Hematopoietic multipotent progenitor cell treated with erythropoietin and hydrocortisone succinate and interleukin-3 and kit ligand, for 4 days (in vitro differentiated cells): Measurements from ENCODE around the gene BBS12.
"Not testable (repeated sequence)": the region's sequence is repeated elsewhere in the genome, so short reads cannot be mapped to it uniquely, and the experiment has no call there.

Experiments
- DNase-seq: peaks from one replicate; pipeline ENCODE4 v3.0.0-alpha.2; 2015

Gene BBS12

DNA sequence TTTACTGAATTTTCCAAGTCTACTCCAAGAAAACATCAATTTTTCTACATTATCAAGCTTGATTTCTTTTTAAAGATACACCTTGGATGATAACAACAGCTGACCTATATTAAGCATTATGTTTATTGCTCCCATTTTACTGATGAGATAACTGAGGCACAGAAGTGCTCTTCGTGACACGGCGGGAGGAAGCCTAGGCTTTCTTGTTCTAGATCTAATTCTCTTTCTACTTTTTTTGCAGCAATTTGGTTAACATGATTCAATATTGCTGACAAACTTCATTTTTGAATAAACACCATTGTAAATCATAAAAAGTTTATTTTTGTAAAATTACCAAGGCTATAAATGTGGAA, 33.8 kb downstream of the BBS12 start:
- DNase-seq: no peak

DNA sequence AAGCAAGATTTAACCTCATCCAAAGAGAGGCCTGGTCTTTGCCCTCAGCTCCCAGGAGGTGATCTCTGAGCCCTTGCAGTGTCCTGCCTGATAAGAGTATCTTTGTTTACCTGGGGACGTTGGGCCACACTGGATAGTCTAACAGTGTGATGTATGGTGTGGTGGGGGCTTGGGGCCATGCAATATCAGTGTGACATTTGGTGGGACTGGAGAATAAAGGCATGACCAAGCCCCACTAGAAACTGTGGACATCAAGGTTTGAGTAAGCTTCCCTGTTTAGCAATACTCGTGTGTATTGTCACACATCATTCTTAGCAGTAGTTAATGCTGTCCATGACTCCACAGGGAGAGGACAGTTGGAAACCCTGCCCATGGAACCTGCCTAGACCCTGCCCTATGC, 34.4 kb downstream of the BBS12 start:
- no peak for DNase-seq

DNA sequence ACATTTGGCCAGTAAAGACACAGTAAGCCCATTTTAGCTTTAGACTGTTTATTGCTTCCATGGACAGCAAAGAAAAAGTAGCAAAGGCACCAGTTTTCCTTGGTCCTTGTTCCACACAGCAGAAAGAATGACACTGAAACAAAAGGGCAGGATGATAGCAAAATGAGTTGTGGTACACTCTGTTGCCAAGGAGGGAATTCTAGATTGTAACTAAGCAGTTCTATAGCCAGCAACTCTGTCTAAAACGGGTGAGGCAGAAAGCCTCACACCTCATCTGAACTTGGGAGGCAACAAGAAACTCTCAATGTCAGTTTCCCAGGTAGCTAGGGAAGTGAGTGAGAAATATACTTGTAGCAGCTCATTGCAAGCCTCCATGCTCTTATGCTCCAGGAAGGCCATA, 39.2 kb downstream of the BBS12 start:
- no peak for DNase-seq

- no peak for DNase-seq
Observed at GRCh38 chr4:122772311-122772710, 39.8 kb downstream of the BBS12 start.

DNA sequence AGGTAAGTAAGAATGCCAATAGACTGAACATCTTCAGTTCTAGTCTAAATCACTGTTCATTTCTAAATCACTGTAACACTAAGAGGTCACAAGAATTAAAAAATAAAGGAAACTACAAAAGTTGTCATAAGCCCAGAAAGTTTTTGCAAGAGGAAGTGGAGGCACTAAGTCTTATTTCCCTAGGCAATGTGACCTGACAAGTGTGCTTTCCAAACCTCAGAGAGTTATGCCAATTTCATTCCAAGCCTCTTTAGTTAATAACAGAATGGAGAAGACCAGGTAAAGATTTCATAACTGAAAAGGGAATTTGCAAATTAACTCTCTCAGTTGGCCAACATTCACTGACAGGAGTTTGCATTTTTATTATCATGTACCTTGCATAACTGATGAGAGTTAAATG, 40.5 kb downstream of the BBS12 start:
- no peak for DNase-seq

- DNase-seq: no peak
Observed at GRCh38 chr4:122775039-122775438, 42.5 kb downstream of the BBS12 start.

GRCh38 chr4:122775987-122776836, 43.7 kb downstream of the BBS12 start:
- no peak for DNase-seq

- DNase-seq: no peak
Observed at GRCh38 chr4:122776916-122777315, 44.4 kb downstream of the BBS12 start.

DNA sequence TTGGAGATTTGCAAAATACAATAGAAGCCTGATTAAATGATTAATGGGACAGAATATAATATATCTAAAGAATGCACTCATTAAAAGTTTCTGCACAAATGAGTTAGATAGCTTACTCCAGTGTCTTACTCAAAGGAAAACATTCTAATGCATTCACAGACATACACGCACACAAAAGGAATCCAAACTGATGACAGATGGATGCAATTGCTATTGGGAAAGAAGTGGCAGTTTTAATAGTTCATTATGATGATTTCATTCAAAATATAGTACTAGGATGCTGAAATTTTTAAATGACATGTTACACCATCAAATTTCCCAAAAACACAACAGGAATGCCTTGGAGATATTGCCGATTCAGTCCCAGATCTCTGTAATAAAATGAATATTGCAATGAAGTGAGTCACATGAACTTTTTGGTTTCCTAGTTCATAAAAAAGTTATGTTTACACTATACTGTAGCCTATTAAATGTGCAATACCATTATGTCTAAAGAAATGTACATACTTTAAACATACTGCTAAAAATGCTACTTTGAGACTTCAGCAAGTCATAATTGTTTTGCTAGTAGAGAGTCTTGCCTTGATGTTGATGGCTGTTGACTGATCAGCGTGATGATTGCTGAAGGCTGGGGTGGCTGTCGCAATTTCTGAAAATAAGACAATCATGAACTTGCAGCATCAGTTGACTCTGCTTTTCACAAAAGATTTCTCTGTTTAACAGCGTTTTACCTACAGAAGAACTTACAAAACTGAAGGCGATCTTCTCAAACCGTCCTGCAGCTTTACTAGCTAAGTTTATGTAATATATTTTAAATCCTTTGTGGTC, 45.6 kb downstream of the BBS12 start:
- no peak for DNase-seq

DNA sequence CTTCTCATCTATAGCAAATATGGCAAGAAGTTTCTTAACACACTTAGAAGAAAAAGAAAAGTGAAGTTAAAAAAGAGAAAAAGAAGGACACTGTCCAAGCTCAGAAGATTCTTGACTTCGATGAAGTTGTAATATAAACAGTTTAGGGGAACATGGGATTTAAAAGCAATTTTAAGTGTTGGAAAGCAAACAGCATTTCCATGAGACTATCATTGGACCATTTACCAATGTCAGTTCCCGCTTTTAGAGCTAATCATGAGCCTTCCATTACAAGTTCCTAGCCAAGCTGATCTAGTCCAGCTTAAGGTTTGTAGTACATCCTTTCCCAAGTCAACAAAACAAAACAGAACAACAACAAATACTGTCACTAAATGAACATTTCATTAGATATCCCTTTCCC, 49.0 kb downstream of the BBS12 start:
- no peak for DNase-seq

DNA sequence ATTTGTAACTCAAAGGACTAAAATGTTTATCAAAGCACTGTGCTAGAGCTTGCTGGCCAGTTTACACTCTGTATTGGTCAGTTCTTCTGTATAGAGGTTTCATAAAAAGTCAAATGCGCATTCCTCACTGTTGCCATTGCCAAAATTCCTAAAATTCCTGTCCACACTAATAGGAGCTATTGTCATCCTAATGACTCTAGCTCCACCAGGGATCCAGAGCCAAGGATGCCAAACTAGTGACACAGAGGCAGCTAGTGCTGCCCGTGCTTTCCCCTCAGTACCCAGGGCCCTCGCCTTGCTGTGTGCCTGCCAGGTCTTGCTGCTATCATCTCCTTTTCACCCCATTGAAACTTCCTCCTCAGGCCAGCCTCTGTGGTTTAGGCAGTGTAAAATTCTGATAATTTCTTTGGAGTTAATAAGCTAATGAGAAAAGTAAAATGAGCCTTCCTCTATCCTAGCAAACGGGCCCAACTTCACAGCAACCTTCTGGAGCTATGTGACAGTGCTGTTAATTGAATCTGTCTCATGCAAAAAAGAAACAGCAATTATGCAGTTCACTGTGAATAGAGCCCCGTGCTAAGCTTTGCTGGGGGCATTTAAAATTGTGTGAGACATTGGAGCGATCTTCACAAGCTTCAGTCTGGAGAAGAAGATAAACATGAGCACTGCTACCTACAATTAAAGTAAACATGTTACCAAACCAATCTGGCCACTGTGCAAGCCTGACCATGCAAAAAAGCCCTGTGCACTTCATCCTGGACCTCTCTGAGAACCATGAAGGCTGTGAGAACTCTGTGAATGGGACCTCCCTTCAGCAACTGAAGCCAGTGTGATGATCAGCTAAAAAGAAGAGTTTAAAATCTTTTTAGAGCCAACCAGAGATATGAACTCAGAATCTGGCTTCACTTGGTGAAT, 51.1 kb downstream of the BBS12 start:
- DNase-seq: peak; percentile 80

- no peak for DNase-seq
Observed at GRCh38 chr4:122784261-122784660, 51.8 kb downstream of the BBS12 start.

- no peak for DNase-seq
Observed at GRCh38 chr4:122785099-122785498, 52.6 kb downstream of the BBS12 start.

GRCh38 chr4:122786296-122786695, 53.8 kb downstream of the BBS12 start:
- not testable (repeated sequence) for DNase-seq

GRCh38 chr4:122786920-122787319, 54.4 kb downstream of the BBS12 start:
- not testable (repeated sequence) for DNase-seq

DNA sequence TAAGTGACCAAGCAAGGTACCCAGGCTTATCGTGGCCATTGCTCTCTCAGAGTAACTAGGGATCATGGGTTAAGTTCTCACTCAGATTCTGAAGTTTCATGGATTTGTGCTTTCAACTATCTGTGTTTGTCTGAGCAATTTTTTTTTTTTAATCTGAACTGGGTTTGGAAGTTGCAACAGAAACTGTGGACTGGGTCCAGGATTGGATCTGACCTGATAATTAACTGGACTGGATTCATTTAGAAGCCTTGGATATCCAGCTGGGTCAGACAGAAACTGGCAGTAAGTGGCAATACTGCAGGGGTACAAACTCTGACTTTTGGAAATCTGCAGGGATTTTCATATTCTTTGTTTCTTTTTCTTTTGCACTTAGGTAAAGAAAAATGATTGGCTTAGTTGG, 55.4 kb downstream of the BBS12 start:
- no peak for DNase-seq

- DNase-seq: no peak
Observed at GRCh38 chr4:122788935-122789334, 56.4 kb downstream of the BBS12 start.

GRCh38 chr4:122793811-122794210, 61.3 kb downstream of the BBS12 start:
- DNase-seq: no peak
